IgD-negative memory B cell (primary cell): Measurements from ENCODE around the gene MSS51. TPM values are rescaled to one million over a fixed set of nuclear protein-coding genes. Genes with fewer than 3 reads are reported as not detected.
"Not testable (repeated sequence)": the region's sequence is repeated elsewhere in the genome, so short reads cannot be mapped to it uniquely, and the experiment has no call there.

Experiments used
- H3K27ac Mint-ChIP-seq, 3 donors: one replicate each; pipeline ENCODE4 v1.8.0; 2020 to 2022; ENCODE audit warnings: mild to moderate bottlenecking in 3 of 3, mixed read lengths in 3 of 3, moderate library complexity in 1 of 3
- H3K27me3 Mint-ChIP-seq: one replicate; pipeline ENCODE4 v1.8.0; 2021; ENCODE audit warnings: mixed read lengths
- H3K36me3 Mint-ChIP-seq: one replicate; pipeline ENCODE4 v1.8.0; 2020; ENCODE audit warnings: mild to moderate bottlenecking, mixed read lengths
- H3K4me1 Mint-ChIP-seq, 3 donors: one replicate each; pipeline ENCODE4 v1.8.0; 2020 to 2022; ENCODE audit warnings: mixed read lengths in 3 of 3, mild to moderate bottlenecking in 1 of 3
- H3K4me3 Mint-ChIP-seq, 4 donors: one replicate each; pipeline ENCODE4 v1.8.0; 2020 to 2022; ENCODE audit warnings: mild to moderate bottlenecking in 4 of 4, mixed read lengths in 4 of 4, moderate library complexity in 3 of 4
- H3K9me3 Mint-ChIP-seq, 3 donors: one replicate each; pipeline ENCODE4 v1.8.0; 2020 to 2021; ENCODE audit warnings: mixed read lengths in 3 of 3, mild to moderate bottlenecking in 1 of 3
- polyA plus RNA-seq: library from polyadenylated mRNA; unstranded; fragments of 300-500 nt; fragmentation: Illumina TruSeq; gene quantifications from one replicate; pipeline ENCODE4 v1.2.3, GENCODE V29; 2021

MSS51 gene
- polyA plus RNA-seq, 1 donor from 2014 or later, result 0.35 TPM

DNA sequence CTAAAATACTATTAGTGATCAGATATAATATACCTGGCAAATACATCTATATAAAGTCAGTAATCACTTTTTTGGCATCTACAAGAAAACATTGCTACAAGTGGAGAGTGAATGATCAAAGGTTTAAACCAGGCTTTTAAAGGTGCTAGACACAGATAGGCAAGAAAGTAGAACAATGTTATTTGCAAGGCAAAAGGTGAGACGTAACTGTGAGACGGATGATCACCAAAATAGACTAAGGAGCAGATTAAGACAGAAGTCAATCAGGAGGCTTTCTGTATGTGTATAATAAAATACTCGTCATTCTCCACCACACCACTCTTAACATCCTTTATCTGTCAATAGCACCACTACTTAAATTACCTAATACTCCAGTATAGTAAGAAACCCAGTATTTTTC, 27.8 kb downstream of the MSS51 start:
- Mint-ChIP-seq H3K36me3 (peaks cover 5% of the 10 kb centered on the region), H3K27ac (peak overlapping the region in 1 of 3 donors; percentile 26), H3K27me3 (no peaks in the 10 kb centered on the region), H3K4me3 (no peak overlapping the region), H3K9me3 (no peaks in the 10 kb centered on the region), H3K4me1 (peaks cover 28 to 32% (median 29%) of the 10 kb centered on the region in 3 donors)

DNA sequence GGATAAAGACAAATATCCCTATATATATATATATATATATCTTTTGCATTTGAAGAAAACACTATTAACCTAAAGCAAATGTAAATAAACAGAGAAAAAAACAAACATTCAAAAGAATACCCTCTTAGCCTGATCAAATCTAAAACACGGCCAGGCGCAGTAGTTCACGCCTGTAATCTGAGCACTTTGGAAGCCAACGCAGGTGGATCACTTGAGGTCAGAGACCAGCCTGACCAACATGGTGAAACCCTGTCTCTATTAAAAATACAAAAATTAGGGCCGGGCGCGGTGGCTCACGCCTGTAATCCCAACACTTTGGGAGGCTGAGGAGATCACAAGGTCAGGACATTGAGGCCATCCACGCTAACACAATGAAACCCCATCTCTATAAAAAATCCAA, 28.7 kb downstream of the MSS51 start:
- Mint-ChIP-seq H3K27me3 (no peaks in the 10 kb centered on the region), H3K27ac (no peak overlapping the region), H3K9me3 (no peaks in the 10 kb centered on the region), H3K4me1 (peaks cover 24 to 26% (median 24%) of the 10 kb centered on the region in 3 donors), H3K36me3 (peaks cover 1% of the 10 kb centered on the region), H3K4me3 (no peak overlapping the region)

DNA sequence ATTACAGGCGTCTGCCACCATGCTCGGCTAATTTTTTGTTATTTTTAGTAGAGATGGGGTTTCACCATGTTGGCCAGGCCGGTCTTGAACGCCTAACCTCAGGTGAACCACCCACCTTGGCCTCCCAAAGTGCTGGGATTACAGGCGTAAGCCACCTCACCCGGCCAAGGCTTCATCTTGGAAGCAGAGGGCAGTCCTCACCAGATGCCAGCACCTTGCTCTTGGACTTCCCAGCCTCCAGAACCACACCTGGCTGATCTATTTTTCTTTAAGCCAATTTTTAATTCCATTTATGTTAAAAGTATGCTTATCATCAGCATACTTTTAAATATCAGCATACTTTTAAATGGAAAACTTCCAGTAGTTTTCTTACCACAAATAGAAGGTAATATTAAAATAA, 31.7 kb downstream of the MSS51 start:
- H3K27ac Mint-ChIP-seq, result no peak overlapping the region

DNA sequence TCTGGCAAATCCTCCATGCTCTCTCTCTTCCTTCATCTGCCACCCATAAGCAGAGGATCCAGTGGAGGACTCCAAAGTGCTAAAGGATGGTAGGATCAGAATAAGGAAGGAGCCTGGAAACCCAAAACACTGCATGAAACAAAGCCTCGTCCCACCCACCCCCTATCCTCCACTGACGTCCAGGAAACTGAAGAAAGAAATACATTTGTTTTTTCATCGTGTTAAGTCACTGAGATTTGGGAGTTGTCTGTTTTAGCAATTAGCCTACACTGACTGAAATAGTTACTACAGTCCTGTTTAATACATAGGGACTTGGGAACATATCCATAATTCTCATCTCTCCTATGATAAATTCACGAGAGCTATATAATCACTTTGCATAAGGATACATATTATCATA, 34.3 kb downstream of the MSS51 start:
- Mint-ChIP-seq H3K36me3 (peaks cover 5% of the 10 kb centered on the region), H3K27ac (peak overlapping the region in 1 of 3 donors; percentile 55), H3K4me1 (peaks cover 0 to 6% (median 2%) of the 10 kb centered on the region in 3 donors)

More for the DNA sequence above, 31.7 kb downstream of the MSS51 start:
- H3K27me3 Mint-ChIP-seq, result no peaks in the 10 kb centered on the region
- no peaks in the 10 kb centered on the region for H3K36me3 Mint-ChIP-seq
- H3K4me1 Mint-ChIP-seq, result peaks cover 5 to 13% (median 9%) of the 10 kb centered on the region in 3 donors
- H3K4me3 Mint-ChIP-seq, result no peak overlapping the region
- no peaks in the 10 kb centered on the region for H3K9me3 Mint-ChIP-seq

DNA sequence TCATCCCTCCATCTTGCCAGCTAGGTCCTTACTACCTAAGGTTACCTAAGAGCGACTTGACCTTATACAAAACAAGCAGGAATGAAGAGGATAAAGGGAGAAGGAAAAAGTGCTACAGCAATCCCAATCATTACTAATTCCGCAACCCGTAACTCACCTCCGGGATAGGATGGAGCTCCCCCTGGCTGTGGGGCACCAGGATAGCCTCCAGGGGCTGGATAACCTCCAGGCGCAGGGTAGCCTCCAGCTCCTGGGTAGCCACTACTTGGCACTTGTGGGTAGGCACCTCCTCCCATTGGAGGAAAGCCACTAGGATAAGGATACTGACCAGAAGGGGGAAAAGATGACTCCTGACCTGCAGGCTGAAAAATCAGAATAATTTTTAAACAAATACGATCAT, 35.3 kb downstream of the MSS51 start:
- peaks cover 0 to 3% (median 0%) of the 10 kb centered on the region in 3 donors for H3K9me3 Mint-ChIP-seq
- peaks cover under 1 to 6% (median 5%) of the 10 kb centered on the region in 3 donors for H3K4me1 Mint-ChIP-seq
- H3K36me3 Mint-ChIP-seq, result peaks cover 8% of the 10 kb centered on the region
- H3K27me3 Mint-ChIP-seq, result no peaks in the 10 kb centered on the region
- H3K27ac Mint-ChIP-seq, result no peak overlapping the region
- no peak overlapping the region for H3K4me3 Mint-ChIP-seq

More for the DNA sequence above, 34.3 kb downstream of the MSS51 start:
- Mint-ChIP-seq H3K27me3 (no peaks in the 10 kb centered on the region), H3K9me3 (no peaks in the 10 kb centered on the region), H3K4me3 (no peak overlapping the region)

DNA sequence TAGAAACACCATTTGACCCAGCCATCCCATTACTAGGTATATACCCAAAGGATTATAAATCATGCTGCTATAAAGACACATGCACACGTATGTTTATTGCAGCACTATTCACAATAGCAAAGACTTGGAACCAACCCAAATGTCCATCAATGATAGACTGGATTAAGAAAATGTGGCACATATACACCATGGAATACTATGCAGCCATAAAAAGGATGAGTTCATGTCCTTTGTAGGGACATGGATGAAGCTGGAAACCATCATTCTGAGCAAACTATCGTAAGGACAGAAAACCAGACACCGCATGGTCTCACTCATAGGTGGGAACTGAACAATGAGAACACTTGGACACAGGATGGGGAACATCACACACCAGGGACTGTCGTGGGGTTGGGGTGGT, 39.0 kb downstream of the MSS51 start:
- H3K36me3 Mint-ChIP-seq, result peaks cover 10% of the 10 kb centered on the region
- not testable (repeated sequence) for H3K27me3 Mint-ChIP-seq, H3K4me3 Mint-ChIP-seq, H3K9me3 Mint-ChIP-seq, H3K4me1 Mint-ChIP-seq, H3K27ac Mint-ChIP-seq

DNA sequence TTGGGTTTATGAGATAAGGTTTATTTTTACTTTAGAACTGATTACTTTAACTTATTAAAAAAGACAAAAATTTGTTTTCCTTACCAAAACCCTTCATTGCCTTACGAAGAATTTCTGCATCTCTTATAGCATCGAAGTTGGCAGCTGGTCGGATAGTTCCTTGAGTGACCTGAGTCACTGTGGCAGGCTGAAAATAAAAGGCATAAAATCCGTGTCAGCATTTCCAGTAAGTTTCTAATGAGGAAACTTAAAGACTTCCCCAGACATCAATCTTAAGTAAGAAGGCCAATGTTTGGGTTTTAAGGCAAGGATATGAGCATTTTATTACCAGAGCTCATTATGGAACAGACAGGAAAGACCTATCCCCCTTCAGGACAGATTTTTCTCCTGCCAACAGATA, 45.1 kb downstream of the MSS51 start:
- no peaks in the 10 kb centered on the region for H3K9me3 Mint-ChIP-seq
- peaks cover 3% of the 10 kb centered on the region for H3K36me3 Mint-ChIP-seq
- no peak overlapping the region for H3K27ac Mint-ChIP-seq
- no peaks in the 10 kb centered on the region for H3K27me3 Mint-ChIP-seq
- peaks cover 0 to 4% (median 4%) of the 10 kb centered on the region in 3 donors for H3K4me1 Mint-ChIP-seq
- H3K4me3 Mint-ChIP-seq, result no peak overlapping the region

DNA sequence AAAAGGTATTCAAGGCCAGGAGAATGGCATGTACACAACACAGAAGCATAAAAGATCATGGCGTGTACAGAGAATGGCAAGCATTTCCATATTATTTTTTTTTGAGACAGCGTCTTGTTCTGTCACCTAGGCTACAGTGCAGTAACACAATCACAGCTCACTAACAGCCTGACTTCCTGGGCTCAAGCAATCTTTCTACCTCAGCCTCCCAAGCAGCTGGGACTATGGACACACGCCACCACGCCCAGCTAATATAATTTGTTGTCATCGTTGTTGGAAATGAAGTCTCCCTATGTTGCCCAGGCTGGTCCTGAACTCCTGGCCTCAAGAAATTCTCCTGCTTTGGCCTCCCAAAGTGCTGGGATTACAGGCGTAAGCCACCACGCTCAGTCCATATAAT, 46.8 kb downstream of the MSS51 start:
- Mint-ChIP-seq H3K4me1 (peaks cover 0 to 1% (median under 1%) of the 10 kb centered on the region in 3 donors), H3K27ac (peak overlapping the region in 1 of 3 donors; percentile 69), H3K9me3 (no peaks in the 10 kb centered on the region)

DNA sequence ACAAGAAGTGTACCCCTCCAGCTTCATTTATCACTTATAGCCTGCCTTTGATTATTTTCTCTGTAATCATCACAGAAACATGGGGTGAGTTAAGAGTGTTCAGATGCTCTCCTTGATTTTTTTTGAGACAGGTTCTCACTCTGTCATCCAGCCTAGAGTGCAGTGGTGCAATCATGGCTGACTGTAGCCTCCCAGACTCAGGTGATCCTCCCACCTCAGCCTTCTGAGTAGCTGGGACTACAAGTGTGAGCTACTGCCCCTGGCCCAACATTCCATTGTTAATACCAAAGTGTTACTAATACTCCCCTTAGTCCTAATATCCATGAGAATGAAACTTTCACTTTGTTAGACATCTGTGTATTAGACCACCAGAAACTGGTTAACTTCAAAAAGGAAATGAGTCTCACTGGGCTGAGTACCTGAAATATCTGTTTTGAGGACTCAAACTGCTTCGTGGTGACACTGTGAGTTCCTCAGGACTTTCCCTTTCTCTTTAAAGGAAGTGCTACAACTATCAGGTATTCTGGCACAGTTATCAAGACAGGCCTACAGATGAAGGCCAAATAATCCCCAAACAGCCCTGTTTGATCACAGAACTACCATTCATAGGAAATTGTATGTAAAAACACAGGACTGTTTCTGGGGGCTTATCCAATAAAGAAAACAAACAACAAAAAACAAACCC, 54.2 kb downstream of the MSS51 start:
- Mint-ChIP-seq H3K9me3 (no peaks in the 10 kb centered on the region), H3K36me3 (peaks cover 3% of the 10 kb centered on the region), H3K4me1 (peaks cover 5 to 6% (median 5%) of the 10 kb centered on the region in 3 donors), H3K4me3 (peak overlapping the region in 1 of 4 donors; percentile 2), H3K27ac (peak overlapping the region; percentile 14 to 79 (median 59)), H3K27me3 (no peaks in the 10 kb centered on the region)

More for the DNA sequence above, 46.8 kb downstream of the MSS51 start:
- H3K4me3 Mint-ChIP-seq, result no peak overlapping the region
- peaks cover under 1% of the 10 kb centered on the region for H3K36me3 Mint-ChIP-seq
- no peaks in the 10 kb centered on the region for H3K27me3 Mint-ChIP-seq

DNA sequence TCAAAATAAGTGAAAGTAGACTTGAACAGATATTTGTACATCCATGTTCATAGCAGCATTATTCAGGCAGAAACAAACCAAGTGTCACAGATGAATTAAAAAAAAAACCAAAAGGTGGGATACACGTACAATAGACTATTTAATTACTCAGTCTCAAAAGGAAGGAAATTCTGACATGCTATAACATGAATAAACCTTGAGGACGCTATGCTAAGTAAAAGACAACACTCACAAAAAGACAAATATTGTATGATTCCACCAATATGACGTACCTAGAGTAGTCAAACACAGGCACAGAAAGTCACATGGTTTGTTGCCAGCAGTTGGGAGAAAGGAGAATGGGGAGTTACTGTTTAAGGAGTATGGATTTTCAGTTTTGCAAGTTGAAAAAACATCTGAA, 56.7 kb downstream of the MSS51 start:
- no peak overlapping the region for H3K4me3 Mint-ChIP-seq
- no peaks in the 10 kb centered on the region for H3K27me3 Mint-ChIP-seq
- peaks cover 6% of the 10 kb centered on the region for H3K36me3 Mint-ChIP-seq
- H3K4me1 Mint-ChIP-seq, result peaks cover 4 to 5% (median 5%) of the 10 kb centered on the region in 3 donors
- peak overlapping the region in 1 of 3 donors; percentile 68 for H3K27ac Mint-ChIP-seq
- no peaks in the 10 kb centered on the region for H3K9me3 Mint-ChIP-seq

Other genes with a start within 250 kb of the MSS51 start
- 28.3 TPM for gene DNAJC9, start 186.3 kb downstream of the MSS51 start, polyA plus RNA-seq
- gene MRPS16, start 180.9 kb downstream of the MSS51 start, polyA plus RNA-seq, result 119 TPM
- gene CFAP70, start 74.7 kb downstream of the MSS51 start, polyA plus RNA-seq, result 0.43 TPM
- gene ANXA7, start 19.5 kb downstream of the MSS51 start, polyA plus RNA-seq, result 158 TPM
- 6.7 TPM for gene PPP3CB, start 62.5 kb upstream of the MSS51 start, polyA plus RNA-seq
- 0.75 TPM for gene USP54, start 157.8 kb upstream of the MSS51 start, polyA plus RNA-seq
- gene MYOZ1, start 207.9 kb upstream of the MSS51 start, polyA plus RNA-seq, result not detected
- not detected for gene SYNPO2L, start 222.5 kb upstream of the MSS51 start, polyA plus RNA-seq